LNCAP (cell line): ENCODE results near the gene UBR4.

ENCODE experiments used
- CTCF ChIP-seq: fragments of 450-650 bp; IDR thresholded peaks from 2 replicates; pipeline ENCODE4 v1.5.1; 2017; ENCODE audit warnings: mild to moderate bottlenecking

UBR4 gene

DNA sequence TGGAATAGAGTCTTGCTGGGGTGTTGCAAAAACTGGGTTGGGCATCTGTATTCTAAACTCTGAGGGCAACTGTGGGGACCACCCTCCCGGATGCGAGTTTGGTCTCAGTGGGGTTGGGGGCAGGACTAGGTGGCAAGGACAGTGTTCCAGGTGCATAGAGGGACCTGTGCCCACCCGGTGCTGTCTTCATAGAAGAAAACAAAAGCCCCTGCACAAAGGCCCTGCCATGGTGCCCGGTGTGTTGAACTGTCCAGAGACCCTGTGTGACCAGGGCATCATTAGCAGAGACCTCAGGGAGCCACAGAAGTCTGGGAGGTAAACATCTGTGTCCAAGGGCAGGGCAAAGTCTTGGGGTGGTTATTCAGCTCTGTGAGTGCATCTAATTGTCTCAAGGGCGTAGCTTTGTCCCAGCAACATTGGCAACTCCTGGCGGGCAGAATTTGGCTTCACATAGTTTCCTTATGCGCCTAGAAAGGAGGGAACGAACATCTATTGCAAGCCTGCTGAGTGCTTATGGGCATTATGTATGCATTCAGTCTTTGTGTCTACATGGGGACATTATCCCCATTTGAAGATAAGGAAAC lies 181.4 kb downstream of the UBR4 start:
- TF ChIP-seq CTCF: no peak

GRCh38 chr1:19028110-19028509 lies 182.0 kb downstream of the UBR4 start:
- TF ChIP-seq CTCF: no peak
